Heart right ventricle (tissue), 16 donors: ENCODE results near the gene PAPLN. TPM values are rescaled to one million over a fixed set of nuclear protein-coding genes. Genes with fewer than 3 reads are reported as not detected.

Experiments
- ATAC-seq, 8 donors: fragments of 200-7000 bp; cut with Tn5 transposase; one replicate each; pipeline ENCODE4 v1.9.1; 2020; ENCODE audit warnings: mild to moderate bottlenecking in 8 of 8, moderate library complexity in 8 of 8, moderate number of reproducible peaks in 1 of 8
- DNase-seq, 2 donors: peaks; one replicate each; pipeline ENCODE4 v3.0.0-alpha.2; 2020
- H3K27ac ChIP-seq, 10 donors: fragments of 200-600 bp; sonication (generic) in 2 of 10; one replicate each; pipeline versions ENCODE4 v1.5.0 to v1.8.0; 2020 to 2022; ENCODE audit warnings: mild to moderate bottlenecking in 3 of 10
- H3K27me3 ChIP-seq, 7 donors: fragments of 200-600 bp; one replicate each; pipeline ENCODE4 v1.8.0; 2021 to 2022; ENCODE audit warnings: mild to moderate bottlenecking in 2 of 7
- H3K36me3 ChIP-seq, 9 donors: fragments of 200-600 bp; sonication (generic) in 1 of 9; one replicate each; pipeline versions ENCODE4 v1.5.0 to v1.8.0; 2020 to 2022; ENCODE audit warnings: mild to moderate bottlenecking in 2 of 9
- H3K4me1 ChIP-seq, 9 donors: fragments of 200-600 bp; sonication (generic) in 1 of 9; one replicate each; pipeline versions ENCODE4 v1.5.0 to v1.8.0; 2020 to 2022; ENCODE audit warnings: mild to moderate bottlenecking in 4 of 9
- H3K4me3 ChIP-seq, 10 donors: fragments of 200-600 bp; sonication (generic) in 2 of 10; one replicate each; pipeline versions ENCODE4 v1.5.0 to v1.8.0; 2020 to 2022; ENCODE audit warnings: mild to moderate bottlenecking in 7 of 10, moderate library complexity in 2 of 10
- H3K9me3 ChIP-seq, 11 donors: fragments of 200-600 bp in 10 of 11; sonication (generic) in 2 of 11; one replicate each; pipeline versions ENCODE4 v1.5.0 to v1.8.0; 2013 to 2022; ENCODE audit warnings: mild to moderate bottlenecking in 2 of 11, control low read depth in 1 of 11, moderate library complexity in 1 of 11
- CTCF ChIP-seq, 9 donors: fragments of 200-600 bp; sonication (generic) in 2 of 9; IDR thresholded peaks; one replicate each; pipeline versions ENCODE4 v1.5.0 to v1.8.0; 2021 to 2022; ENCODE audit warnings: antibody characterized with exemption in 9 of 9, mild to moderate bottlenecking in 5 of 9, moderate library complexity in 1 of 9
- WGBS, 2 donors: extraction: QIAGEN DNeasy Blood & Tissue Kit; methylation state at CpG; one replicate each; pipeline ENCODE4 v1.1.7; 2013; ENCODE audit warnings: inconsistent platforms in 1 of 2; 5-methylcytosine and 5-hydroxymethylcytosine counted together
- intact Hi-C, 10 donors: fragments of 100-400 bp; cut with DNase I; formaldehyde crosslinking; loops; one replicate each; pipeline versions ENCODE4 v1.11.1 to v1.14.2; 2022
- polyA plus RNA-seq, 2 donors: library from polyadenylated mRNA; stranded (reverse); fragments of 200-250 nt; gene quantifications; one replicate each; pipeline ENCODE4 v1.2.3, GENCODE V29; 2013
- total RNA-seq, 10 donors: library from RNA; stranded (reverse); fragmentation: NEBNext Ultra II Directional in 3 of 10; extraction: Animal tissue kit (Norgen Biotek cat#: 25700) in 3 of 10; gene quantifications; one replicate each; pipeline versions ENCODE4 v1.2.1 to v1.2.4, GENCODE V29; 2021 to 2023
- donor health status: Arrhythmogenic right ventricular cardiomyopathy.
- donor health status: ischemic (EF 13 %, LVEDD 7.1; RV severe dilation, severe dysfunction).
- donor health status: healthy with polysubstance abuse.
- donor health status: DM: no; HTN: yes; CAD: no.
- donor health status: DM: no; HTN: no; CAD: no.
- donor health status: ischemic (EF 25% LVEDD 6.9; RV normal size, moderate dysfunction).
- donor health status: ischemic (EF 25% LVEDD 5.7; RV mildly dilated, moderate dysfunction).
- donor health status: healthy.
- donor health status: DM: yes; HTN: yes; CAD: no.
- donor health status: Ischemic cardiomyopathy.
- donor health status: ischemic (EF 35%, LVEDD 5.7; RV mildly dilated, moderate dysfunction).
- donor health status: nonischemic (EF 11% LVEDD 7.7; RV severe dilation, severe dysfunction).
- donor health status: DM: yes; HTN: yes; CAD: no.
- donor health status: PGD.
- donor health status: ischemic (EF 29% LVEDD 5.4; RV normal size, mild dysfunction).
- donor health status: nonischemic (EF 23%, LVEDD 6.1; RV moderate dilation, normal function).

Gene PAPLN
- total and polyA plus RNA-seq, 12 donors, result 0.64 to 4.1 (median 1.8) TPM

DNA sequence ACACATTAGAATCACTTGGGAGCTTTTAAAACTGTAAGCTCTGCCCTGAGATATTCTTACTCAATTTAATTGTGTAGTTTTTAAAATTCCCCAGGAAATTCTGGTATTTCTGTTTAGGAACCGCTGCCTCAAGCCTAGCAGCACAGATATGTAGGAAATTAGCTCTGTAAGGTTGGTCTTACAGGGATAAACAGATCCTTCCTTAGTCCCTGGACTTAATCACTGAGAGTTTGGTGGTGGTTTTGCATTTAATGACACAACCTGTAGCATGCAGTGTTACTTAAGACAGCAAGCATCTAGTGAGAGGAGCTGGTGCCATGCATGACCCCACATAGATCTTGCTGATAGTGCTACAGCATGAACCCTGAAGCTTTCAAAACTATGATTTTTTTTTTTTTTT lies 19.9 kb upstream of the PAPLN start:
- intact Hi-C loops, result no loop called here
- WGBS, 2 donors, result 95 to 100% methylated on average over 1 of the region's 1 CpG
- Histone ChIP-seq H3K9me3 (no peaks in the 10 kb centered on the region), H3K27me3 (no peaks in the 10 kb centered on the region), H3K27ac (no peak overlapping the region), H3K4me1 (peaks cover 0 to 7% (median 0%) of the 10 kb centered on the region in 9 donors), H3K4me3 (no peak overlapping the region), H3K36me3 (peaks cover 0 to 100% (median 21%) of the 10 kb centered on the region in 9 donors)
- no peak for ATAC-seq
- no peak for TF ChIP-seq CTCF (IDR thresholded peaks at IDR 0.05)
- no peak for DNase-seq

GRCh38 chr14:73220061-73220460 lies 17.2 kb upstream of the PAPLN start:
- Histone ChIP-seq H3K36me3 (peaks cover 0 to 84% (median 13%) of the 10 kb centered on the region in 9 donors), H3K9me3 (no peaks in the 10 kb centered on the region), H3K4me3 (no peak overlapping the region), H3K27me3 (no peaks in the 10 kb centered on the region), H3K4me1 (peaks cover 0 to 15% (median 0%) of the 10 kb centered on the region in 9 donors), H3K27ac (no peak overlapping the region)
- intact Hi-C loops, result no loop called here
- DNase-seq, result no peak
- TF ChIP-seq CTCF (IDR thresholded peaks at IDR 0.05), result no peak
- no peak for ATAC-seq
- WGBS, 2 donors, result 95 to 96% methylated on average over 4 of the region's 4 CpGs

DNA sequence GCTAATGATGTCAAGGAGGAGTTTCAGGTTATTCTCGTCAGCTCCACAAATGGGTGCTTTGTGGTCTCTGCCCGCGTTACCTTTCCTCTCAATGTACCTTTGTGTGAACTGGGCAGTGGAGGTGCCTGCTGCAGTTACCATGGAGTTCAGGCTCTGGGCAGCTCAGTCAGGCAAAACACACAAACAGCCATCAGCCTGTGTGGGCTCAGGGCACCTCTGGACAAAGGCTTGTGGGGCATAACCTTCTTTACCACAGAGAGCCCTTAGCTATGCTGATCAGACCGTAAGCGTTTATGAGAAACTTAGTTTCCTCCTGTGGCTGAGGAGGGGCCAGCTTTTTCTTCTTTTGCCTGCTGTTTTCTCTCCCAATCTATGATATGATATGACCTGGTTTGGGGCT lies 16.7 kb upstream of the PAPLN start:
- DNase-seq (no peak), ATAC-seq (peak in 1 of 8 donors; percentile 23)
- Histone ChIP-seq H3K4me1 (peaks cover 0 to 15% (median 0%) of the 10 kb centered on the region in 9 donors), H3K27ac (no peak overlapping the region), H3K36me3 (peaks cover 0 to 85% (median 13%) of the 10 kb centered on the region in 9 donors), H3K9me3 (no peaks in the 10 kb centered on the region), H3K4me3 (no peak overlapping the region), H3K27me3 (no peaks in the 10 kb centered on the region)
- TF ChIP-seq CTCF (IDR thresholded peaks at IDR 0.05), result no peak
- 94 to 95% methylated on average over 5 of the region's 5 CpGs for WGBS, 2 donors
- intact Hi-C loops, result no loop called here

GRCh38 chr14:73221945-73222344 lies 15.4 kb upstream of the PAPLN start:
- intact Hi-C loops, result no loop called here
- Histone ChIP-seq H3K4me1 (peaks cover 0 to 15% (median 0%) of the 10 kb centered on the region in 9 donors), H3K9me3 (no peaks in the 10 kb centered on the region), H3K27me3 (no peaks in the 10 kb centered on the region), H3K27ac (no peak overlapping the region), H3K4me3 (no peak overlapping the region), H3K36me3 (peaks cover 0 to 84% (median 13%) of the 10 kb centered on the region in 9 donors)
- ATAC-seq (no peak), DNase-seq (no peak)
- TF ChIP-seq CTCF (IDR thresholded peaks at IDR 0.05), result no peak
- 82 to 89% methylated on average over 2 of the region's 2 CpGs for WGBS, 2 donors
